Activated T-cell treated with anti-CD3 and anti-CD28 coated beads for 24 hours (primary cell): ENCODE measurements around the gene PPM1L.
"Not testable (repeated sequence)": the region's sequence is repeated elsewhere in the genome, so short reads cannot be mapped to it uniquely, and the experiment has no call there.

ENCODE experiments used
- DNase-seq: peaks from one replicate; pipeline ENCODE4 v3.0.0-alpha.2; 2020; ENCODE audit warnings: low read depth

The PPM1L gene

GRCh38 chr3:160987982-160988964, 232.2 kb downstream of the PPM1L start:
- DNase-seq: no peak

GRCh38 chr3:160990446-160990845, 234.4 kb downstream of the PPM1L start:
- no peak for DNase-seq

- no peak for DNase-seq
Observed at GRCh38 chr3:160992712-160993111, 236.7 kb downstream of the PPM1L start.

GRCh38 chr3:160996811-160997210, 240.8 kb downstream of the PPM1L start:
- no peak for DNase-seq

GRCh38 chr3:160998581-160998980, 242.6 kb downstream of the PPM1L start:
- DNase-seq: no peak

- DNase-seq: no peak
Observed at GRCh38 chr3:160999274-160999673, 243.2 kb downstream of the PPM1L start.

- no peak for DNase-seq
Observed at GRCh38 chr3:161008086-161008485, 252.1 kb downstream of the PPM1L start.

GRCh38 chr3:161010151-161010550, 254.1 kb downstream of the PPM1L start:
- not testable (repeated sequence) for DNase-seq

- no peak for DNase-seq
Observed at GRCh38 chr3:161014843-161015749, 259.1 kb downstream of the PPM1L start.

- DNase-seq: no peak
Observed at GRCh38 chr3:161016417-161017313, 260.6 kb downstream of the PPM1L start.

GRCh38 chr3:161017971-161018370, 261.9 kb downstream of the PPM1L start:
- DNase-seq: no peak

- DNase-seq: no peak
Observed at GRCh38 chr3:161020256-161020655, 264.2 kb downstream of the PPM1L start.

- DNase-seq: no peak
Observed at GRCh38 chr3:161025911-161026310, 269.9 kb downstream of the PPM1L start.

- DNase-seq: no peak
Observed at GRCh38 chr3:161026612-161027510, 270.8 kb downstream of the PPM1L start.

GRCh38 chr3:161028555-161029153, 272.6 kb downstream of the PPM1L start:
- no peak for DNase-seq

GRCh38 chr3:161031134-161031533, 275.1 kb downstream of the PPM1L start:
- no peak for DNase-seq

- not testable (repeated sequence) for DNase-seq
Observed at GRCh38 chr3:161034913-161035550, 279.0 kb downstream of the PPM1L start.

- no peak for DNase-seq
Observed at GRCh38 chr3:161035711-161036110, 279.7 kb downstream of the PPM1L start.

GRCh38 chr3:161038725-161039124, 282.7 kb downstream of the PPM1L start:
- DNase-seq: no peak
